Stimulated activated CD4-positive, alpha-beta T cell treated with anti-CD3 and anti-CD28 coated beads, Interleukin-12 subunit alpha, Interleukin-12 subunit beta, amount 100 ng/mL, for 48 hours (primary cell): ENCODE results near the gene KLHL2.
"Not testable (repeated sequence)": the region's sequence is repeated elsewhere in the genome, so short reads cannot be mapped to it uniquely, and the experiment has no call there.

Experiments
- DNase-seq, 3 donors: peaks; one replicate each; pipeline ENCODE4 v3.0.0-alpha.2; 2020; ENCODE audit warnings: low read depth in 2 of 3, low spot score in 1 of 3

Gene KLHL2

GRCh38 chr4:165286619-165287340 lies 79.4 kb downstream of the KLHL2 start:
- not testable (repeated sequence) for DNase-seq

GRCh38 chr4:165288226-165288625 lies 80.9 kb downstream of the KLHL2 start:
- DNase-seq: no peak

- DNase-seq: no peak
Measured at GRCh38 chr4:165288639-165289422, 81.5 kb downstream of the KLHL2 start.

GRCh38 chr4:165289423-165289785 lies 82.0 kb downstream of the KLHL2 start:
- no peak for DNase-seq

- DNase-seq: no peak
Measured at GRCh38 chr4:165293061-165293460, 85.7 kb downstream of the KLHL2 start.

- DNase-seq: no peak
Measured at GRCh38 chr4:165293927-165294649, 86.7 kb downstream of the KLHL2 start.

- DNase-seq: no peak
Measured at GRCh38 chr4:165294907-165295306, 87.5 kb downstream of the KLHL2 start.

- DNase-seq: no peak
Measured at GRCh38 chr4:165297626-165298025, 90.3 kb downstream of the KLHL2 start.

GRCh38 chr4:165299399-165300060 lies 92.2 kb downstream of the KLHL2 start:
- no peak for DNase-seq

- no peak for DNase-seq
Measured at GRCh38 chr4:165301833-165302232, 94.5 kb downstream of the KLHL2 start.

GRCh38 chr4:165302658-165303057 lies 95.3 kb downstream of the KLHL2 start:
- no peak for DNase-seq

GRCh38 chr4:165308166-165308565 lies 100.8 kb downstream of the KLHL2 start:
- no peak for DNase-seq

- no peak for DNase-seq
Measured at GRCh38 chr4:165308606-165309005, 101.2 kb downstream of the KLHL2 start.

- DNase-seq: no peak
Measured at GRCh38 chr4:165309456-165309855, 102.1 kb downstream of the KLHL2 start.

GRCh38 chr4:165312506-165312905 lies 105.1 kb downstream of the KLHL2 start:
- DNase-seq: no peak

- DNase-seq: no peak
Measured at GRCh38 chr4:165319030-165319429, 111.7 kb downstream of the KLHL2 start.

GRCh38 chr4:165319509-165319908 lies 112.1 kb downstream of the KLHL2 start:
- no peak for DNase-seq

GRCh38 chr4:165324236-165324917 lies 117.0 kb downstream of the KLHL2 start:
- no peak for DNase-seq

- no peak for DNase-seq
Measured at GRCh38 chr4:165324918-165325304, 117.5 kb downstream of the KLHL2 start.

GRCh38 chr4:165325732-165326512 lies 118.6 kb downstream of the KLHL2 start:
- no peak for DNase-seq
